K562 (cell line): ENCODE measurements around the gene TMEM167A. TPM values are rescaled to one million over a fixed set of nuclear protein-coding genes. Genes with fewer than 3 reads are reported as not detected.

ENCODE experiments used
- ATAC-seq: fragments of 200-7000 bp; cut with Tn5 transposase; 3 replicates; pipeline ENCODE4 v1.9.1; 2020; ENCODE audit warnings: moderate library complexity
- BruUV-seq: library from RNA; stranded (reverse); fragments of 400-500 nt; replicated peaks from 2 replicates; lab custom pipeline; 2021; lab: Mats Ljungman, UMichigan
- CTCF ChIA-PET: fragments of 300-600 bp; formaldehyde crosslinking; extraction: SDS; loops from one replicate; lab custom pipeline; 2021; ENCODE audit warnings: low intra/inter-chr PET ratio; lab: Yijun Ruan, JAX
- POLR2A ChIA-PET: fragments of 300-600, 350-650 bp; sonication (Branson Sonifier 250); formaldehyde crosslinking; extraction: SDS; loops from one replicate; lab custom pipeline; 2021; ENCODE audit warnings: antibody characterized with exemption, inconsistent platforms; lab: Yijun Ruan, JAX
- DNase-seq, 4 experiments: peaks; one replicate each; pipeline versions ENCODE4 v3.0.0 to v3.0.0-alpha.2; 2011 to 2018; ENCODE audit warnings: low spot score in 3 of 4, mixed read lengths in 3 of 4; ENCODE audit errors: extremely low read depth in 1 of 4
- FAIRE-seq: peaks from 2 replicates; lab custom pipeline; 2011; peaks lifted over from hg19 to GRCh38; lab: Jason Lieb, UNC
- H2AFZ ChIP-seq: 2 replicates; pipeline ENCODE4 v1.6.0; 2011; ENCODE audit warnings: low read depth, low read length, control low read depth, inconsistent platforms
- H3K27ac ChIP-seq: fragments of 200-600 bp; 3 replicates; pipeline ENCODE4 v1.8.0; 2011; ENCODE audit warnings: low read depth, mild to moderate bottlenecking, control low read depth, inconsistent platforms, low read length, moderate library complexity, mixed read lengths; ENCODE audit errors: extremely low read depth
- H3K27me3 ChIP-seq, 2 experiments: fragments of 300-600 bp in 1 of 2; 2 replicates in 1 of 2; 3 replicates in 1 of 2; pipeline versions ENCODE4 v1.6.0 to v1.8.0; 2011; ENCODE audit warnings: inconsistent platforms in 2 of 2, low read length in 2 of 2, mild to moderate bottlenecking in 1 of 2, mixed read lengths in 1 of 2, moderate library complexity in 1 of 2; ENCODE audit not compliant: control insufficient read depth in 2 of 2, insufficient read depth in 2 of 2
- H3K36me3 ChIP-seq: fragments of 300-600 bp; 3 replicates; pipeline ENCODE4 v1.8.0; 2011; ENCODE audit warnings: mild to moderate bottlenecking, low read length, inconsistent platforms; ENCODE audit not compliant: control insufficient read depth, insufficient read depth
- H3K4me1 ChIP-seq, 2 experiments: fragments of 200-600 bp in 1 of 2; replicated peaks in 1 of 2; 2 replicates in 1 of 2; 3 replicates in 1 of 2; pipeline versions ENCODE4 v1.5.1 to v1.8.0; 2011; ENCODE audit warnings: inconsistent platforms in 2 of 2, low read length in 2 of 2, mild to moderate bottlenecking in 1 of 2, mixed read lengths in 1 of 2, moderate library complexity in 1 of 2; ENCODE audit not compliant: control insufficient read depth in 2 of 2, insufficient read depth in 2 of 2
- H3K4me2 ChIP-seq: 2 replicates; pipeline ENCODE4 v1.6.1; 2011; ENCODE audit warnings: low read length, control low read depth, inconsistent platforms, mixed read lengths; ENCODE audit not compliant: insufficient read depth
- H3K4me3 ChIP-seq: fragments of 200-600 bp; sonication (generic), shearing (Covaris generic); 2 replicates; pipeline ENCODE4 v1.5.1; 2016; ENCODE audit warnings: control low read depth, inconsistent platforms
- H3K79me2 ChIP-seq: fragments of 200-600 bp; 3 replicates; pipeline ENCODE4 v1.8.0; 2011; ENCODE audit warnings: low read length, inconsistent platforms; ENCODE audit not compliant: control insufficient read depth, insufficient read depth
- H3K9ac ChIP-seq, 2 experiments: 2 replicates each; pipeline versions ENCODE4 v1.6.0 to v1.6.1; 2011; ENCODE audit warnings: low read depth in 2 of 2, low read length in 2 of 2, control low read depth in 1 of 2, inconsistent platforms in 1 of 2, mild to moderate bottlenecking in 1 of 2, mixed read lengths in 1 of 2; ENCODE audit not compliant: insufficient read depth in 1 of 2
- H3K9me1 ChIP-seq: one replicate; pipeline ENCODE4 v1.6.0; 2011; ENCODE audit warnings: inconsistent platforms, mild to moderate bottlenecking, low read length, moderate library complexity; ENCODE audit not compliant: control insufficient read depth, insufficient read depth
- H3K9me3 ChIP-seq: replicated peaks from 2 replicates; pipeline ENCODE4 v1.5.1; 2011; ENCODE audit warnings: low read depth, low read length, inconsistent platforms; ENCODE audit not compliant: control insufficient read depth, insufficient read depth
- H4K20me1 ChIP-seq: replicated peaks from 2 replicates; pipeline ENCODE4 v1.6.1; 2011; ENCODE audit warnings: low read length, inconsistent platforms, mixed read lengths; ENCODE audit not compliant: control insufficient read depth, insufficient read depth
- CHD1 ChIP-seq: fragments of 200-600 bp; sonication (generic); IDR thresholded peaks from one replicate; pipeline ENCODE4 v1.6.1; 2012; ENCODE audit warnings: mild to moderate bottlenecking, moderate library complexity, low read length, inconsistent platforms
- NR3C1 ChIP-seq: sonication (generic); formaldehyde crosslinking; IDR thresholded peaks from 2 replicates; pipeline ENCODE4 v1.8.1; 2022; ENCODE audit warnings: missing genetic modification reagents
- RAD21 ChIP-seq, 2 experiments: fragments of 250-450 bp in 1 of 2; fragments of 450-650 bp in 1 of 2; sonication (Bioruptor Pico) in 1 of 2; formaldehyde crosslinking in 1 of 2; IDR thresholded peaks in 1 of 2; conservative IDR thresholded peaks in 1 of 2; 2 replicates each; pipeline versions ENCODE4 v1.4.0 to v1.8.0; 2020 to 2022; ENCODE audit warnings: mild to moderate bottlenecking in 2 of 2, moderate library complexity in 1 of 2
- SMARCA4 ChIP-seq: fragments of 450-650 bp; IDR thresholded peaks from 2 replicates; pipeline ENCODE4 v1.6.1; 2016
- TCF7 ChIP-seq: sonication (generic); IDR thresholded peaks from 2 replicates; pipeline ENCODE4 v1.6.1; 2016; ENCODE audit warnings: antibody characterized with exemption, borderline replicate concordance
- ZBED1 ChIP-seq: IDR thresholded peaks from 2 replicates; pipeline ENCODE4 v1.6.1; 2014
- ZBTB49 ChIP-seq: sonication (generic); formaldehyde crosslinking; IDR thresholded peaks from 2 replicates; pipeline ENCODE4 v1.8.0; 2022; ENCODE audit warnings: missing genetic modification reagents, mild to moderate bottlenecking, borderline replicate concordance
- ZNF668 ChIP-seq: fragments of 250-450 bp; sonication (Bioruptor Pico); IDR thresholded peaks from 2 replicates; pipeline ENCODE4 v1.8.0; 2022; ENCODE audit warnings: mild to moderate bottlenecking, inconsistent platforms
- WGBS: fragments of 100-300 bp; shearing (Covaris generic); methylation state at CpG from one replicate; pipeline ENCODE4 v1.1.6; 2016; ENCODE audit warnings: low coverage, mixed read lengths; ENCODE audit not compliant: insufficient coverage; ENCODE audit errors: missing lambda C conversion rate; 5-methylcytosine and 5-hydroxymethylcytosine counted together
- in situ Hi-C: fragments of 300-500 bp; cut with MboI; formaldehyde crosslinking; loops from 4 replicates; pipeline ENCODE4 v1.15.0; 2018; ENCODE audit warnings: inconsistent platforms, mixed read lengths
- intact Hi-C: fragments of 100-400 bp; cut with micrococcal nuclease; formaldehyde crosslinking; loops from 2 replicates; pipeline ENCODE4 v1.14.2; 2022
- polyA plus RNA-seq, 8 experiments: library from polyadenylated mRNA; depleted of rRNA in 4 of 8; stranded (reverse) in 5 of 8; unstranded in 3 of 8; fragments of >200 nt; fragmentation: Nextera tagmentation in 2 of 8; fragmentation: Illumina TruSeq in 1 of 8; extraction: Ambion mirVana in 2 of 8; extraction: Trizol in 1 of 8; gene quantifications; 2 replicates each; pipeline versions ENCODE4 v1.2.1 to v1.2.3, GENCODE V29; 2011 to 2014; ENCODE audit warnings: inconsistent platforms in 1 of 8, missing spikeins in 1 of 8
- total RNA-seq, 7 experiments: library from RNA; depleted of rRNA in 6 of 7; stranded (reverse); fragments of >200 nt in 6 of 7; fragmentation: Illumina TruSeq in 2 of 7; extraction: Trizol in 2 of 7; gene quantifications; 2 replicates each; pipeline versions ENCODE4 v1.2.1 to v1.2.3, GENCODE V29; 2011 to 2021; ENCODE audit warnings: low replicate concordance in 1 of 7
- TF ChIP-seq, protein P1 (sequence below): fragments of 250-450 bp; sonication (Bioruptor Pico); IDR thresholded peaks from 2 replicates; pipeline ENCODE4 v1.5.0; 2022; ENCODE audit warnings: mild to moderate bottlenecking

The TMEM167A gene
- total and polyA plus RNA-seq, 9 of the 15 experiments (the other 6 are each of a cell fraction or from before 2014, with no cell fraction given) = 35.3 to 458 (median 110) TPM

DNA sequence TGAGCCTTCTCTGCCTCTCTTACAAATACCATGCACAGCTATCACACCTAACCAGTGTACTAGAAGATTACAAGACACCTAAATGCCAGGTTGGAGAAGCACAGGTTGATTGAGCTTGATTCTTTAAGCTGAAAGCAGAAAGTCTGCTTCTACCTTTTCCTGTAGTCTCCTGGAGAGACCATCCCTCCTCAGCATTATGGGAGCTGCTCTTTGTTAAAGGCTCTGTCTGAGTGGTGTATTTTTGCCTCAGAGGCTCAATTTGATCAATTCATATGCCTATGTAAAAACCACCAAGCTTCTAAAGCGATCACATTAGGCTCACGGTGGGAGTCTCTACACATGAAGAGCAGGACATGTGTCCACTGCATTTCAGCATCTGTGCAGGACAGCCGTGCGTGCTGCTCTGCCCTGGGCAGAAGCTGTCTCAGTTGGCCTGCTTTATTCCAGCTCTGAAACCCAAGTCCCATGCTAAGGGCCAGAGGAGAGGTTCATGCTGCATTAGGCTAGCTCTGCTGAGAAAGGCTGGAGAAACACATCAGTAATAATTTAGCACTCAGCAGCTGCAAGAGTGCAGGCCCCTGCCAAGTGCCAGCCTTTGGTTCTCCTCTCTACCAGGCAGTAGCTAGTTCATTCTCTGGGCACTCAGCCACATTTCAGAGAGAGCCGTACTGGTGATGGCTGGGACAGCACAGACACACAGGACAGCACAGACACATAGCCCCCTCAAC is 41.7 kb downstream of the TMEM167A start:
- Histone ChIP-seq H3K4me2 (no peak overlapping the region), H3K27ac (no peak overlapping the region), H3K4me1 (no peaks in the 10 kb centered on the region), H3K79me2 (no peaks in the 10 kb centered on the region), H3K27me3 (no peaks in the 10 kb centered on the region), H3K9ac (no peak overlapping the region), H3K9me3 (no peaks in the 10 kb centered on the region), H2AFZ (no peak overlapping the region), H3K9me1 (no peaks in the 10 kb centered on the region), H4K20me1 (no peaks in the 10 kb centered on the region), H3K36me3 (no peaks in the 10 kb centered on the region), H3K4me3 (no peak overlapping the region)
- no TSS peak for BruUV-seq
- TF ChIP-seq, protein P1, sequence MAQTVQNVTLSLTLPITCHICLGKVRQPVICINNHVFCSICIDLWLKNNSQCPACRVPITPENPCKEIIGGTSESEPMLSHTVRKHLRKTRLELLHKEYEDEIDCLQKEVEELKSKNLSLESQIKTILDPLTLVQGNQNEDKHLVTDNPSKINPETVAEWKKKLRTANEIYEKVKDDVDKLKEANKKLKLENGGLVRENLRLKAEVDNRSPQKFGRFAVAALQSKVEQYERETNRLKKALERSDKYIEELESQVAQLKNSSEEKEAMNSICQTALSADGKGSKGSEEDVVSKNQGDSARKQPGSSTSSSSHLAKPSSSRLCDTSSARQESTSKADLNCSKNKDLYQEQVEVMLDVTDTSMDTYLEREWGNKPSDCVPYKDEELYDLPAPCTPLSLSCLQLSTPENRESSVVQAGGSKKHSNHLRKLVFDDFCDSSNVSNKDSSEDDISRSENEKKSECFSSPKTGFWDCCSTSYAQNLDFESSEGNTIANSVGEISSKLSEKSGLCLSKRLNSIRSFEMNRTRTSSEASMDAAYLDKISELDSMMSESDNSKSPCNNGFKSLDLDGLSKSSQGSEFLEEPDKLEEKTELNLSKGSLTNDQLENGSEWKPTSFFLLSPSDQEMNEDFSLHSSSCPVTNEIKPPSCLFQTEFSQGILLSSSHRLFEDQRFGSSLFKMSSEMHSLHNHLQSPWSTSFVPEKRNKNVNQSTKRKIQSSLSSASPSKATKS (CRISPR knock-in tag) = no peak
- no peak for TF ChIP-seq CHD1
- TF ChIP-seq ZBTB49 (CRISPR knock-in tag) = no peak
- no peak for TF ChIP-seq ZBED1
- no peak for TF ChIP-seq SMARCA4
- no peak for TF ChIP-seq ZNF668 (CRISPR knock-in tag)
- no peak for TF ChIP-seq NR3C1 (CRISPR knock-in tag)
- no peak for TF ChIP-seq RAD21 (CRISPR knock-in tag; conservative IDR thresholded peaks at IDR 0.05 in 1 of 2, IDR thresholded peaks at IDR 0.05 in 1 of 2)
- no peak for TF ChIP-seq TCF7
- intact Hi-C loops (no loop called here), in situ Hi-C loops (no loop called here)
- 49% methylated on average over 5 of the region's 5 CpGs for WGBS
- ChIA-PET CTCF (interaction anchor here (0.6 kb wide), 1 partner anchor 8 kb away, joined by 4 read pairs; no protein-coding TSS in a partner anchor), POLR2A (interaction anchor here (1.0 to 1.5 kb wide), 2 partner anchors 14 to 15 kb away, joined by 5 read pairs; no protein-coding TSS in a partner anchor)
- DNase-seq (no peak), ATAC-seq (peak; percentile 42; the same call in 2 of the 3 replicates), FAIRE-seq (no peak)
